Measurements from ENCODE around the gene KANSL3. TPM values are rescaled to one million over a fixed set of nuclear protein-coding genes. Genes with fewer than 3 reads are reported as not detected.
A peak's percentile ranks its signal among the peaks of the same experiment; 100 is the strongest.

Gene KANSL3
- total and polyA plus RNA-seq, 2 experiments from 2014 or later, result 8.9 to 31.4 TPM

DNA sequence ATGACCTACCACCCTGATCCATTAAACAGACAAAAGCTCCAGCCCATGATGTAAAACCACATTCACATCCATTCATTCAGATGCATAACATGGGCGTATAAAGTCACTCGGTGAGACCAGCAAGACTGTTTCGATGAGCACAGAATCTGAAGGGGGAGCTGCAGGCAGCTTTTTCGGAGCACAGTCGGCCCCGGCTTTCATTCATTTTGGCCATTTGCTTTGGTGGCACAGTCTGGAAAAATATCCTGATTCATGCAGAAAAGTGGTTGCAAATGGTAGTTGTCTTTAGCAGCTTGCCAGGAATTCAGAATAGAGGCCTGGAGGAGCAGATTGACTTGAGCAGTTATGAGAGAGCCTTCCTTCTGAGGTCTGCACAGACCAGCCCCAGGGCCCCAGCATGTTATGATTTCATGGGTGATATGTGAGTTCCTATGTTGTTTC, 90.4 kb downstream of the KANSL3 start:
- Mint-ChIP-seq H3K27me3 (ENCODE audit: insufficient read depth, low read depth, poor library complexity) (peaks cover 9% of the 10 kb centered on the region), H3K27ac (peak overlapping the region; percentile 93), H3K36me3 (ENCODE audit: low read depth) (peaks cover 22% of the 10 kb centered on the region), H3K4me3 (peak overlapping the region; percentile 40), H3K9me3 (peaks cover 8% of the 10 kb centered on the region; the same call in 2 of the 3 replicates), H3K4me1 (peaks cover 23% of the 10 kb centered on the region)
- Histone ChIP-seq H3K27ac (ENCODE audit: low read depth) (peak overlapping the region; percentile 3; the same call in 1 of the 2 replicates), H3K79me2 (replicated peaks; ENCODE audit: insufficient read depth) (no peaks in the 10 kb centered on the region), H4K20me1 (replicated peaks; ENCODE audit: insufficient read depth) (no peaks in the 10 kb centered on the region), H3K4me1 (ENCODE audit: insufficient read depth) (peaks cover 11% of the 10 kb centered on the region), H3K36me3 (ENCODE audit: insufficient read depth) (no peaks in the 10 kb centered on the region), H3K4me2 (peak overlapping the region; percentile 50), H3K9me2 (ENCODE audit: insufficient read depth) (peaks cover 10% of the 10 kb centered on the region; the same call in 1 of the 2 replicates), H3F3A (replicated peaks; ENCODE audit: low read depth) (peaks cover 8% of the 10 kb centered on the region; the same call in 1 of the 2 replicates), H2AFZ (no peak overlapping the region), H3K4me3 (peak overlapping the region; percentile 34; the same call in 1 of the 2 replicates), H3K27me3 (ENCODE audit: insufficient read depth) (no peaks in the 10 kb centered on the region)
- DNase-seq (ENCODE audit: low spot score) (peak; percentile 60), ATAC-seq (peak; percentile 18)
- TF ChIP-seq, protein P1, sequence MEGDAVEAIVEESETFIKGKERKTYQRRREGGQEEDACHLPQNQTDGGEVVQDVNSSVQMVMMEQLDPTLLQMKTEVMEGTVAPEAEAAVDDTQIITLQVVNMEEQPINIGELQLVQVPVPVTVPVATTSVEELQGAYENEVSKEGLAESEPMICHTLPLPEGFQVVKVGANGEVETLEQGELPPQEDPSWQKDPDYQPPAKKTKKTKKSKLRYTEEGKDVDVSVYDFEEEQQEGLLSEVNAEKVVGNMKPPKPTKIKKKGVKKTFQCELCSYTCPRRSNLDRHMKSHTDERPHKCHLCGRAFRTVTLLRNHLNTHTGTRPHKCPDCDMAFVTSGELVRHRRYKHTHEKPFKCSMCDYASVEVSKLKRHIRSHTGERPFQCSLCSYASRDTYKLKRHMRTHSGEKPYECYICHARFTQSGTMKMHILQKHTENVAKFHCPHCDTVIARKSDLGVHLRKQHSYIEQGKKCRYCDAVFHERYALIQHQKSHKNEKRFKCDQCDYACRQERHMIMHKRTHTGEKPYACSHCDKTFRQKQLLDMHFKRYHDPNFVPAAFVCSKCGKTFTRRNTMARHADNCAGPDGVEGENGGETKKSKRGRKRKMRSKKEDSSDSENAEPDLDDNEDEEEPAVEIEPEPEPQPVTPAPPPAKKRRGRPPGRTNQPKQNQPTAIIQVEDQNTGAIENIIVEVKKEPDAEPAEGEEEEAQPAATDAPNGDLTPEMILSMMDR (conservative IDR thresholded peaks at IDR 0.05; ENCODE audit: low read depth in 2 of 2), result peak; percentile 25 to 41; a peak in 2 of 4 replicates
- TF ChIP-seq CREB1 (CRISPR knock-in tag; IDR thresholded peaks at IDR 0.05; ENCODE audit: low read depth), result no peak

DNA sequence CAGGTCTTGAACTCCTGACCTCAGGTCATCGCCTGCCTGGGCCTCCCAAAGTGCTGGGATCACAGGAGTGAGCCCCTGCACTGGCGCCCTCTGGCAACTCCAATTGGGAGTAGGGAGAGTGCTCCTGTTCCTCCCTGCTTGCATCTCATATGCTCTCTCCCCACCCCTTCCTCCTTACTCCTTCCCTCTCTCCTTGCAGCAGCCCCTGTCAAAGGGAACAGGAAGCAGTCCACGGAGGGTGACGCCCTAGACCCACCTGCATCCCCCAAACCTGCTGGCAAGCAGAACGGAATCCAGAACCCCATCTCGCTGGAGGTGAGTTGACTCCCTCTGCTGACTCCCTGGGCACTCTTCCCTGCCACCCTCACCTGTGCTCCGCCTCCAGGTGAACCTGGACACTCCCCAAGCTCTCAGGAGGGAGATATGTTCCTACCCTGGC, 90.9 kb downstream of the KANSL3 start:
- H3K4me3 Mint-ChIP-seq, result peak overlapping the region; percentile 40
- peak overlapping the region; percentile 93 for H3K27ac Mint-ChIP-seq

More for the DNA sequence above, 90.9 kb downstream of the KANSL3 start:
- no peak for TF ChIP-seq CREB1 (CRISPR knock-in tag; IDR thresholded peaks at IDR 0.05; ENCODE audit: low read depth)
- TF ChIP-seq POLR2AphosphoS5 (IDR thresholded peaks at IDR 0.05; ENCODE audit: low read depth), result no peak
- TF ChIP-seq, protein P2, sequence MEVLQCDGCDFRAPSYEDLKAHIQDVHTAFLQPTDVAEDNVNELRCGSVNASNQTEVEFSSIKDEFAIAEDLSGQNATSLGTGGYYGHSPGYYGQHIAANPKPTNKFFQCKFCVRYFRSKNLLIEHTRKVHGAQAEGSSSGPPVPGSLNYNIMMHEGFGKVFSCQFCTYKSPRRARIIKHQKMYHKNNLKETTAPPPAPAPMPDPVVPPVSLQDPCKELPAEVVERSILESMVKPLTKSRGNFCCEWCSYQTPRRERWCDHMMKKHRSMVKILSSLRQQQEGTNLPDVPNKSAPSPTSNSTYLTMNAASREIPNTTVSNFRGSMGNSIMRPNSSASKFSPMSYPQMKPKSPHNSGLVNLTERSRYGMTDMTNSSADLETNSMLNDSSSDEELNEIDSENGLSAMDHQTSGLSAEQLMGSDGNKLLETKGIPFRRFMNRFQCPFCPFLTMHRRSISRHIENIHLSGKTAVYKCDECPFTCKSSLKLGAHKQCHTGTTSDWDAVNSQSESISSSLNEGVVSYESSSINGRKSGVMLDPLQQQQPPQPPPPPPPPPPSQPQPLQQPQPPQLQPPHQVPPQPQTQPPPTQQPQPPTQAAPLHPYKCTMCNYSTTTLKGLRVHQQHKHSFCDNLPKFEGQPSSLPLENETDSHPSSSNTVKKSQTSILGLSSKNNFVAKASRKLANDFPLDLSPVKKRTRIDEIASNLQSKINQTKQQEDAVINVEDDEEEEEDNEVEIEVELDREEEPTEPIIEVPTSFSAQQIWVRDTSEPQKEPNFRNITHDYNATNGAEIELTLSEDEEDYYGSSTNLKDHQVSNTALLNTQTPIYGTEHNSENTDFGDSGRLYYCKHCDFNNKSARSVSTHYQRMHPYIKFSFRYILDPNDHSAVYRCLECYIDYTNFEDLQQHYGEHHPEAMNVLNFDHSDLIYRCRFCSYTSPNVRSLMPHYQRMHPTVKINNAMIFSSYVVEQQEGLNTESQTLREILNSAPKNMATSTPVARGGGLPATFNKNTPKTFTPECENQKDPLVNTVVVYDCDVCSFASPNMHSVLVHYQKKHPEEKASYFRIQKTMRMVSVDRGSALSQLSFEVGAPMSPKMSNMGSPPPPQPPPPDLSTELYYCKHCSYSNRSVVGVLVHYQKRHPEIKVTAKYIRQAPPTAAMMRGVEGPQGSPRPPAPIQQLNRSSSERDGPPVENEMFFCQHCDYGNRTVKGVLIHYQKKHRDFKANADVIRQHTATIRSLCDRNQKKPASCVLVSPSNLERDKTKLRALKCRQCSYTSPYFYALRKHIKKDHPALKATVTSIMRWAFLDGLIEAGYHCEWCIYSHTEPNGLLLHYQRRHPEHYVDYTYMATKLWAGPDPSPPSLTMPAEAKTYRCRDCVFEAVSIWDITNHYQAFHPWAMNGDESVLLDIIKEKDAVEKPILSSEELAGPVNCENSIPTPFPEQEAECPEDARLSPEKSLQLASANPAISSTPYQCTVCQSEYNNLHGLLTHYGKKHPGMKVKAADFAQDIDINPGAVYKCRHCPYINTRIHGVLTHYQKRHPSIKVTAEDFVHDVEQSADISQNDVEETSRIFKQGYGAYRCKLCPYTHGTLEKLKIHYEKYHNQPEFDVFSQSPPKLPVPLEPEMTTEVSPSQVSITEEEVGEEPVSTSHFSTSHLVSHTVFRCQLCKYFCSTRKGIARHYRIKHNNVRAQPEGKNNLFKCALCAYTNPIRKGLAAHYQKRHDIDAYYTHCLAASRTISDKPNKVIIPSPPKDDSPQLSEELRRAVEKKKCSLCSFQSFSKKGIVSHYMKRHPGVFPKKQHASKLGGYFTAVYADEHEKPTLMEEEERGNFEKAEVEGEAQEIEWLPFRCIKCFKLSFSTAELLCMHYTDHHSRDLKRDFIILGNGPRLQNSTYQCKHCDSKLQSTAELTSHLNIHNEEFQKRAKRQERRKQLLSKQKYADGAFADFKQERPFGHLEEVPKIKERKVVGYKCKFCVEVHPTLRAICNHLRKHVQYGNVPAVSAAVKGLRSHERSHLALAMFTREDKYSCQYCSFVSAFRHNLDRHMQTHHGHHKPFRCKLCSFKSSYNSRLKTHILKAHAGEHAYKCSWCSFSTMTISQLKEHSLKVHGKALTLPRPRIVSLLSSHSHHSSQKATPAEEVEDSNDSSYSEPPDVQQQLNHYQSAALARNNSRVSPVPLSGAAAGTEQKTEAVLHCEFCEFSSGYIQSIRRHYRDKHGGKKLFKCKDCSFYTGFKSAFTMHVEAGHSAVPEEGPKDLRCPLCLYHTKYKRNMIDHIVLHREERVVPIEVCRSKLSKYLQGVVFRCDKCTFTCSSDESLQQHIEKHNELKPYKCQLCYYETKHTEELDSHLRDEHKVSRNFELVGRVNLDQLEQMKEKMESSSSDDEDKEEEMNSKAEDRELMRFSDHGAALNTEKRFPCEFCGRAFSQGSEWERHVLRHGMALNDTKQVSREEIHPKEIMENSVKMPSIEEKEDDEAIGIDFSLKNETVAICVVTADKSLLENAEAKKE (CRISPR knock-in tag; IDR thresholded peaks at IDR 0.05), result no peak
- TF ChIP-seq, protein P3, sequence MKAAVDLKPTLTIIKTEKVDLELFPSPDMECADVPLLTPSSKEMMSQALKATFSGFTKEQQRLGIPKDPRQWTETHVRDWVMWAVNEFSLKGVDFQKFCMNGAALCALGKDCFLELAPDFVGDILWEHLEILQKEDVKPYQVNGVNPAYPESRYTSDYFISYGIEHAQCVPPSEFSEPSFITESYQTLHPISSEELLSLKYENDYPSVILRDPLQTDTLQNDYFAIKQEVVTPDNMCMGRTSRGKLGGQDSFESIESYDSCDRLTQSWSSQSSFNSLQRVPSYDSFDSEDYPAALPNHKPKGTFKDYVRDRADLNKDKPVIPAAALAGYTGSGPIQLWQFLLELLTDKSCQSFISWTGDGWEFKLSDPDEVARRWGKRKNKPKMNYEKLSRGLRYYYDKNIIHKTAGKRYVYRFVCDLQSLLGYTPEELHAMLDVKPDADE (IDR thresholded peaks at IDR 0.05), result no peak
- TF ChIP-seq, protein P1 (conservative IDR thresholded peaks at IDR 0.05; ENCODE audit: low read depth in 2 of 2), result peak in 1 of 2 experiments; percentile 33; a peak in 2 of 4 replicates
- no peak for TF ChIP-seq EZH2 (IDR thresholded peaks at IDR 0.05; ENCODE audit: low read depth, unreplicated experiment)
- peaks cover 11% of the 10 kb centered on the region for H3K4me1 ChIP-seq (ENCODE audit: insufficient read depth)
- H3K9me2 ChIP-seq (ENCODE audit: insufficient read depth), result peaks cover 10% of the 10 kb centered on the region; the same call in 1 of the 2 replicates
- peak; percentile 65 for DNase-seq (ENCODE audit: low spot score)
- H3K4me2 ChIP-seq, result peak overlapping the region; percentile 50
- Mint-ChIP-seq H3K9me3 (peaks cover 8% of the 10 kb centered on the region; the same call in 2 of the 3 replicates), H3K36me3 (ENCODE audit: low read depth) (peaks cover 22% of the 10 kb centered on the region), H3K27me3 (ENCODE audit: insufficient read depth, low read depth, poor library complexity) (peaks cover 9% of the 10 kb centered on the region), H3K4me1 (peaks cover 23% of the 10 kb centered on the region)
- no peaks in the 10 kb centered on the region for H4K20me1 ChIP-seq (replicated peaks; ENCODE audit: insufficient read depth)
- no peaks in the 10 kb centered on the region for H3K27me3 ChIP-seq (ENCODE audit: insufficient read depth)
- H2AFZ ChIP-seq, result no peak overlapping the region
- peak overlapping the region; percentile 34; the same call in 1 of the 2 replicates for H3K4me3 ChIP-seq
- no peaks in the 10 kb centered on the region for H3K79me2 ChIP-seq (replicated peaks; ENCODE audit: insufficient read depth)
- H3F3A ChIP-seq (replicated peaks; ENCODE audit: low read depth), result peaks cover 8% of the 10 kb centered on the region; the same call in 1 of the 2 replicates
- peak overlapping the region; percentile 3; the same call in 1 of the 2 replicates for H3K27ac ChIP-seq (ENCODE audit: low read depth)
- peak; percentile 53 for ATAC-seq
- H3K36me3 ChIP-seq (ENCODE audit: insufficient read depth), result no peaks in the 10 kb centered on the region
